ENCODE measurements around the gene RTN1. TPM values are rescaled to one million over a fixed set of nuclear protein-coding genes. Genes with fewer than 3 reads are reported as not detected.

RTN1 gene, protein sequence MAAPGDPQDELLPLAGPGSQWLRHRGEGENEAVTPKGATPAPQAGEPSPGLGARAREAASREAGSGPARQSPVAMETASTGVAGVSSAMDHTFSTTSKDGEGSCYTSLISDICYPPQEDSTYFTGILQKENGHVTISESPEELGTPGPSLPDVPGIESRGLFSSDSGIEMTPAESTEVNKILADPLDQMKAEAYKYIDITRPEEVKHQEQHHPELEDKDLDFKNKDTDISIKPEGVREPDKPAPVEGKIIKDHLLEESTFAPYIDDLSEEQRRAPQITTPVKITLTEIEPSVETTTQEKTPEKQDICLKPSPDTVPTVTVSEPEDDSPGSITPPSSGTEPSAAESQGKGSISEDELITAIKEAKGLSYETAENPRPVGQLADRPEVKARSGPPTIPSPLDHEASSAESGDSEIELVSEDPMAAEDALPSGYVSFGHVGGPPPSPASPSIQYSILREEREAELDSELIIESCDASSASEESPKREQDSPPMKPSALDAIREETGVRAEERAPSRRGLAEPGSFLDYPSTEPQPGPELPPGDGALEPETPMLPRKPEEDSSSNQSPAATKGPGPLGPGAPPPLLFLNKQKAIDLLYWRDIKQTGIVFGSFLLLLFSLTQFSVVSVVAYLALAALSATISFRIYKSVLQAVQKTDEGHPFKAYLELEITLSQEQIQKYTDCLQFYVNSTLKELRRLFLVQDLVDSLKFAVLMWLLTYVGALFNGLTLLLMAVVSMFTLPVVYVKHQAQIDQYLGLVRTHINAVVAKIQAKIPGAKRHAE
- polyA plus RNA-seq: 10 to 100 TPM in 1 of 3 donors, 1 to 10 TPM in 2; 3.6 to 50.3 (median 6.2) TPM

DNA sequence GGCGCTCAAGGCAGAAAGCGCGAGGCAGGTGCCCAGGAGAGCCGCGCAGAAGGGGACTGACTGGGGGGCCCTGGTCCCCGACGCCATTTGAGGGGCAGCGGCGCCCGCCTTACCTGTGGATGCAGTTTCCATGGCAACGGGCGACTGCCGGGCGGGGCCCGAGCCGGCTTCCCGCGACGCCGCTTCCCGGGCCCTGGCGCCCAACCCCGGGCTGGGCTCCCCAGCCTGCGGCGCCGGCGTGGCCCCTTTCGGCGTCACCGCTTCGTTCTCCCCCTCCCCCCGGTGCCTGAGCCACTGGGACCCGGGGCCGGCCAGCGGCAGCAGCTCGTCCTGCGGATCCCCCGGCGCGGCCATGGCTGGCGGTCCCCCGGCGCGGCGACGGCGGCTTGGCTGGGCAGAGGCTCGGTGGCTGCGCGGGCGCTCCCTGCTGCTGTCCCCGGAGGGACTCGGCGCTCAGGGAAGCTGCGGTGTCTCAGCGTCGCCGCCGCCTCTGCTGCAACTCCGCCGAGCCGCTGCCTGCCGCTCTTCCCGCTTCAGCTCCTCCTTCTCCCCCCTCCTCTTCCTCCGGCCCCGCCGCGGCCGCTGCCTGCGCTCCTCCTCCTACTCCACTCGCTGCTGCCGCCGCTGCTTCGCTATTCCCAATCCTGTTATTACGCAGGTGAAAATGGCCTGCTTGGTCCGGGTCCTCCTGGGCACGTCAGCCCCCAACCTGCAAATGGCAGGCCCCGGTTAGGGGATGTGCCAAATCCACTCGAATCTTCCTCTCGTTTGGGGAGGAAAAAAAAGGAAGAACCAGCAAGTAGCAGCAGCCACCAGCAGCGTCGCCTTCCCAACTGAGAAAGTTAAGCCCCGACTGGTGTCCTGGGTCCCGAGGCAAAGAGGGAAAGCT lies at the start of gene RTN1:
TSS of gene RTN1 (minus strand) at position 500 of the 889 bp plus-strand sequence. CDS start at position 354, 146 bp downstream.
- 0 to 1% (median 1%) methylated on average over 50 to 84 of the region's 84 CpGs for WGBS, 3 donors
- H3K27ac ChIP-seq (ENCODE audit: low read depth, low read length): no peak within 1 kb of the TSS

GRCh38 chr14:59920378-59920683 lies 49.8 kb upstream of the RTN1 start:
- WGBS, 3 donors: 51 to 81% (median 75%) methylated on average over 1 of the region's 1 CpG
- no peak overlapping the region for H3K27ac ChIP-seq (ENCODE audit: low read depth, low read length)

DNA sequence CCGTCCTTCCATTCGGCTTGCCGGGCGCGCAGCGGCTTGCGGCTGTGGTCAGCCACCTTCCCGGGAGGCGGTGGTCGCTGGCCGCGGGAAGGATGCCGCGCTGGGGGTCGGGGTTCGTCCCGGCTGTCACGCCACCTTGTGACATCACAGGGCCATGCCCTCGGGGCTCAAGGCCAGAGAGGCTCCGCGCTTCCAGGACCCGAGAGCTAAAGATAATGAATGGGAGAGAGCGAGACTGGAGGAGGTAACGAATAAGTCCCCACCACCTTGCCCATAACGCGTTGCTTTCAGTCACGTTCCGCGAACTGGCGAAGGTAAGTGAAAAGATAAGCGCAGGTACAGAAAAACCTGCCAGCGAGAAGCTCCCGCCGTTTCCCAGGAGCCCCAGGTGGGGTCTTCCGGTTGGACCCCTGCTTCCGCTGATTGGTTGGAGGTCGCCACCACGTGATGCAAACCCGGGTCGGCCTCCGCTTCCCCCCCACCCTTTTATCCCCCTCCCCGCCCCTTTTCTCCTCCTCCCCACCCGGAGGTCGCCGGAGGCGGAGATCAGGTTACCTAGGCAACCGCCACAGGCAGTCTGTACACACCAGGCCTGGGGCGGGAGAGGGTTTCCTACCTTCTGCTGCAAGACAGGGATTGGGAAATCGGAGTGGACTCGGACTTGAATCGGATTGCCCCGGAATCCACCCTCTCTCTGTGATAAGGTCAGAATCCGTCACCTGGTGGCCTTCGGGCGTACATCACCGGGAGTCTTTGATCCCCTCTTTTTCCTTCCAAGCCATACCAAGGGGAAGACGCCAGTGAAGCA lies 49.2 kb upstream of the RTN1 start, which contains the start of gene LRRC9:
TSS of gene LRRC9 (plus strand) at position 575 of the 808 bp plus-strand sequence.
- H3K27ac ChIP-seq (ENCODE audit: low read depth, low read length): no peak within 1 kb of the TSS
- 5 to 9% (median 7%) methylated on average over 56 to 57 of the region's 57 CpGs for WGBS, 3 donors

GRCh38 chr14:59918824-59919569 lies 48.4 kb upstream of the RTN1 start:
- no peak overlapping the region for H3K27ac ChIP-seq (ENCODE audit: low read depth, low read length)
- WGBS, 3 donors: 1 to 2% (median 1%) methylated on average over 18 of the region's 18 CpGs

DNA sequence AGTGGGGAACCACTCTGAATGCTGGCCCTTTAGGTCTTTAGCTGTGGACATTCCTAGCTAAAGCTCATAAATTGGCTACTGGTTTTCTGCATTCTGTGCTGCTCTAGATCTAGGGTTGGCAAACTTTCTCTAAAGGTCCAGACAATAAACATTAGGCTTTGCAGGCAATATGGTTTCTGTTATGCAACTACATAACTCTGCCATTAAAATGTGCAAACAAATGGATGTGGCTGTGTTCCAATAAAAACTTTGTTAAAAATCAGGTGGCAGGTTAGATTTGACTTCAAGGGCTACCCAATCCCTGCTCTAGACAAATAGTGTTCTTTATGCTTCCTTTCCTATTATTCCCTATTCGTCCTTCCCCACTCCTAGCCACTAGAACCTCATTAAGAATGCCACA lies 42.6 kb upstream of the RTN1 start:
- WGBS, 3 donors: 68 to 82% (median 81%) methylated on average over 1 of the region's 1 CpG
- no peak overlapping the region for H3K27ac ChIP-seq (ENCODE audit: low read depth, low read length)

GRCh38 chr14:59912443-59912842 lies 41.9 kb upstream of the RTN1 start:
- WGBS, 3 donors: 80 to 85% (median 83%) methylated on average over 2 of the region's 2 CpGs

DNA sequence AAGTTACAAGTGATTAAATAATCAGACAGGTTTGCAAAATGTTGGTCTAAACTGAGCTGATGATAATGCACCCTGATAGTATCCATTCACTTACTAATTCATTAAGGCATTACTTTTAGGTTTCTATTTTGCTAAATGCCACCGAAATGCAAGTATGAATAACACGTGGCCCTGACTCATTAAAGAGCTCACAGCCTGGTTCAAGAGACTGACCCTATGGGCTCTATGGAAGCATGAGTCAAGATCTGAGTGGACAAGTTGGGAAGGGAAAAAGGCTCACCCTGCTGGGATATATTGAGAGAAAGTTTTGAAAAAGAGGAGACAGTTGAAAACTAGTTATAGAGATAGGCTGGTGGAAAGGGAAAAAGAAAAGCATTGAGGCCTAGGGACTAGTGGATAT lies 34.6 kb upstream of the RTN1 start:
- no peak overlapping the region for H3K27ac ChIP-seq (ENCODE audit: low read depth, low read length)
- 68 to 80% (median 70%) methylated on average over 2 of the region's 2 CpGs for WGBS, 3 donors

More at GRCh38 chr14:59912443-59912842, 41.9 kb upstream of the RTN1 start:
- H3K27ac ChIP-seq (ENCODE audit: low read depth, low read length): no peak overlapping the region

DNA sequence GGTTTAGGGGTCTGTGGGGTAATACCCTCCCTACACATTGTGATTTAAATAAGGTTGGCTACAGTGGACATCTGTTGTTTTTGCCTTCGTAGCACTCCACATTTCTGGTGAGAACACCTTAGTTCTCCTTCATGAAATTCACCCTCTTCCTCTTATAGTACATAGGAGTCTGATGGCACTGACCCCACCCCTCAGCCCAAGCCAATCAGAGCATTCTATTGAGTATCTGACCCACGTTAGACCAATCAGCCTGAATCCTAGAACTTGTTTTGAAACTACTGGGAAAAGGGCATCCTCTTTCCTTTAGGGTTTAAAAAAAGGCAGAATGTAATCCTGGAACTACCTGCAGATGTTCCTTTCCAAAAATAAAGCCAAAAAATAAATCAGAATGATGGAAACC lies 33.6 kb upstream of the RTN1 start:
- H3K27ac ChIP-seq (ENCODE audit: low read depth, low read length): no peak overlapping the region
- 53 to 65% (median 63%) methylated on average over 2 of the region's 2 CpGs for WGBS, 3 donors

DNA sequence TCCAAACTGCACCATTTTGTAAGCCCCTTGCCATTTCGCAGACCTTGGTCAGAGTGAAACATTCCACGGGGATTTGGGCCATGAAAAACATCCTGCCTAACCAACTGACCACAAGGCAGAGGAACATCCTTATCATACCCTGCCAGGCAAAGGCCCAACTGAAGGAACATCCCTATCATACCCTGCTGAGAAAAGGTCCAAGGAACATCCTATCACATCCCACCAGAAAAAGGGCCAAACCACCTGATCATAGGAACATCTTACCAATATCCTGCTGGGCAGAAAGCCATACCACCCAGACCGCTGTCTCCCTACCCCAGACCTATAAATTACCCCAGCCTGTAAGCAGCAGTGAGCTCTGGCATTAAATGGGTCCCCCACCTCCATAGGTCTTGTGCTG lies 30.0 kb upstream of the RTN1 start:
- 75 to 78% (median 77%) methylated on average over 3 of the region's 3 CpGs for WGBS, 3 donors
- no peak overlapping the region for H3K27ac ChIP-seq (ENCODE audit: low read depth, low read length)

DNA sequence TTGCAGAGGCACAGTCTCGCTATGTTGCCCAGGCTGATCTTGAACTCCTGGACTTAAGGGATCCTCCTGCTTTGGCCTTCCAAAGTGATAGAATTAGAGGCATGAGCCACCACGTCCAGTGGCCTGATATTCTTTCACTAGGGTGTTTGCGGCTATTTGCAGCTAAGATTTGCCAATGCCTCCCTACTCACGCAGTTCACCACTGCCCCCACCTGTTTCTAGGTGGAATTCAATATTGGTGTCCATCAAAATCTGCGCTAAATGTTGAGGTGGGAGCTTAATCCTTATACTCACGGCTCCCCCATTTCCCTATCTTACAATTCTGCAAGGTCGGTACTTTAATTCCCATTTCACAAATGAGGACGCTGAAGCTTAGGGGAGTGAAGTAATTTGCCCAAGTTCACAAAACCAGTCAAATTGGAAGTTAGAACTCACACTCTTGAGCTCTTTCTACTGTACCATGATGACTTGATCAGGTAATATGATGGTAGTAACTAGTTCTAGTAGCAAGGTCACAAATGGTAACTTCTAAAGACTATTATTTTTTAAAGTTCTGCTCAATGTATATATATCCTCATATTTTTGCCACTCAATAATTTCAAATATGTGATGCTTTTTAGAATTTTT lies 27.3 kb upstream of the RTN1 start:
- H3K27ac ChIP-seq (ENCODE audit: low read depth, low read length): no peak overlapping the region
- 26 to 37% (median 27%) methylated on average over 8 of the region's 8 CpGs for WGBS, 3 donors

DNA sequence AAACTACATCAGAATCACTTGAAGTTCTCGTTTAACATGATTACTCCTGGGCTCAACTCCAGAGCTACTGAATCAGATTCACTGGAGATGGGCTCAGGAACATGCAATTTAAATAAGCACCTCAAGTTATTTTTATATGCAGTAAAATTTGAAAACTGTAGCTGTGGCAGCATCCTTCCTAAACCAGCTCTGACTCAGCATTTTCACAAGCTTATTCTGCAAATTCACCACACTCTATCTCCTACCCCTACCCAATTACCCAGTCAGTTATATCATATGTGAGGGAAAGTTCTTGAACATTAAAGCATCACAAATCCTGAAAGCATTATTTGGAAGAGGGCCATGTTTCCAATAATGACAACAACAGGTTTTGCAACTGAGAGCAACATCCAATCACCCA lies 25.1 kb upstream of the RTN1 start:
- H3K27ac ChIP-seq (ENCODE audit: low read depth, low read length): no peak overlapping the region
- WGBS, 3 donors: 32 to 66% (median 42%) methylated on average over 1 of the region's 1 CpG

GRCh38 chr14:59890676-59891075 lies 20.1 kb upstream of the RTN1 start:
- no peak overlapping the region for H3K27ac ChIP-seq (ENCODE audit: low read depth, low read length)
- WGBS, 3 donors: 37 to 65% (median 58%) methylated on average over 2 of the region's 2 CpGs

- WGBS, 3 donors: 27 to 44% (median 33%) methylated on average over 1 of the region's 1 CpG
- H3K27ac ChIP-seq (ENCODE audit: low read depth, low read length): no peak overlapping the region
These were observed 12.4 kb upstream of the RTN1 start for GRCh38 chr14:59882957-59883356.

GRCh38 chr14:59871166-59871495 lies 555 bp upstream of the RTN1 start:
- H3K27ac ChIP-seq (ENCODE audit: low read depth, low read length): no peak overlapping the region
- 5 to 7% (median 7%) methylated on average over 4 of the region's 4 CpGs for WGBS, 3 donors

- H3K27ac ChIP-seq (ENCODE audit: low read depth, low read length): no peak overlapping the region
- 6 to 18% (median 14%) methylated on average over 42 to 44 of the region's 44 CpGs for WGBS, 3 donors
These were observed 958 bp downstream of the RTN1 start for GRCh38 chr14:59869381-59870255.

- H3K27ac ChIP-seq (ENCODE audit: low read depth, low read length): no peak overlapping the region
- 46 to 71% (median 63%) methylated on average over 3 of the region's 3 CpGs for WGBS, 3 donors
These were observed 2.6 kb downstream of the RTN1 start for GRCh38 chr14:59868021-59868420.
